ENCODE results near the gene AATK. TPM values are rescaled to one million over a fixed set of nuclear protein-coding genes. Genes with fewer than 3 reads are reported as not detected.

The AATK gene
- total and polyA plus RNA-seq, 9 of the 15 experiments (the other 6 are each of a cell fraction or from before 2014, with no cell fraction given), result 0.11 to 0.55 (median 0.38) TPM; not detected in 5

DNA sequence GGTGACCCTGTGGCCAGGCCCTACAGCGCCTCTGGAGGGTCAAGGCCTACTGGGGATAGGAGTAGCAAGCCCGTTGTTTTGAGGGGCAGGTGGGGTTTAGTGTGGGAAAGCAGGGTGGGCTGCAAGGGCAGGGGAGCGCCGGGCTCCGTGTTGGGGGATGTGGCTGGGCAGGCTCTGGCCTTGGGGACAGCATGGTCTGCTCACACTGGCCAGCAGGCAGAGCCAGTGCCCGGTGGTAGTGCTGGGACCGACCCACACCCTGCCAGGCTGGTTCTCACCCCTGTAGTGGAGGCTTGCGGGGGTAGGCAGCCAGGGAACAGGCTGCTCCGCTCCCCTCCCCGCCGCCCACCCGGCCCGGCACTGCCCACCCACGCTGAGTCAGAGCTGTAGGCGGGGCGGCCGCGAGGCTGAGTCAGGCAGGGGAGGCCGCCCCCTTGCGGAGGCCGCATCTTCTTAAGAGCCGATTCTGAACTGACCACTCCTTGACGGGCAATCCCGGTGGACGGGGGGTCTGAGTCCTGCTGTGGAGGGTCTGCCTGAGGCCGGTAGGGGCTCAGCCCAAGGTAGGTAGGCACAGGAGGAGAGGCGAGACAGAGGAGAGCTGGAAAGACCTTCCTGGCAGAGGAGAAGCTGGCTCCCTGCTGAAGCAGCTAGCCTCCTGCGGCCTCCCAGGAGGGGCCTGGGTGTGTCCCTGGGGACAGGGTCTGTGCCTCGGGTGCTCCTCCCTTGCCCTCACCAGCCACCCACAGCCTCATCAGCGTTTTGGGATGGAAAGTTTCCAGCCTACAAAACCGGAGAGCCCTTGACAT, 68.7 kb downstream of the AATK start (continued):
- TF ChIP-seq, protein P1, sequence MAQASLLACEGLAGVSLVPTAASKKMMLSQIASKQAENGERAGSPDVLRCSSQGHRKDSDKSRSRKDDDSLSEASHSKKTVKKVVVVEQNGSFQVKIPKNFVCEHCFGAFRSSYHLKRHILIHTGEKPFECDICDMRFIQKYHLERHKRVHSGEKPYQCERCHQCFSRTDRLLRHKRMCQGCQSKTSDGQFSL (CRISPR knock-in tag; IDR thresholded peaks at IDR 0.05), result peak; percentile 16; the same call in 1 of the 2 replicates
- TF ChIP-seq, protein P1 (tag; IDR thresholded peaks at IDR 0.05), result no peak
- TF ChIP-seq MEF2D (tag; conservative IDR thresholded peaks at IDR 0.05; ENCODE audit: low read depth) (0 out of 2 replicates have a peak, but pooled peaks have one; percentile 13), ZNF165 (CRISPR knock-in tag; IDR thresholded peaks at IDR 0.05; ENCODE audit: borderline replicate concordance) (no peak), KLF13 (tag; IDR thresholded peaks at IDR 0.05; ENCODE audit: borderline replicate concordance, low read depth) (0 out of 2 replicates have a peak, but pooled peaks have one; percentile 15), ILK (tag; IDR thresholded peaks at IDR 0.05; ENCODE audit: borderline replicate concordance, low read depth) (no peak), HIVEP1 (CRISPR knock-in tag; IDR thresholded peaks at IDR 0.05) (0 out of 2 replicates have a peak, but pooled peaks have one; percentile 48), KDM4B (IDR thresholded peaks at IDR 0.05; ENCODE audit: borderline replicate concordance in 2 of 2, low read depth in 1 of 2) (no peak), PTTG1 (tag; IDR thresholded peaks at IDR 0.05; ENCODE audit: low read depth) (no peak), JUN (IDR thresholded peaks at IDR 0.05; ENCODE audit: borderline replicate concordance, low read depth, low read length) (peak; percentile 72), JUN (CRISPR knock-in tag; IDR thresholded peaks at IDR 0.05; ENCODE audit: borderline replicate concordance) (peak; percentile 71; the same call in 1 of the 2 replicates), MTA3 (IDR thresholded peaks at IDR 0.05; ENCODE audit: borderline replicate concordance) (no peak; the same call in 1 of the 2 replicates)
- TF ChIP-seq, protein P2, sequence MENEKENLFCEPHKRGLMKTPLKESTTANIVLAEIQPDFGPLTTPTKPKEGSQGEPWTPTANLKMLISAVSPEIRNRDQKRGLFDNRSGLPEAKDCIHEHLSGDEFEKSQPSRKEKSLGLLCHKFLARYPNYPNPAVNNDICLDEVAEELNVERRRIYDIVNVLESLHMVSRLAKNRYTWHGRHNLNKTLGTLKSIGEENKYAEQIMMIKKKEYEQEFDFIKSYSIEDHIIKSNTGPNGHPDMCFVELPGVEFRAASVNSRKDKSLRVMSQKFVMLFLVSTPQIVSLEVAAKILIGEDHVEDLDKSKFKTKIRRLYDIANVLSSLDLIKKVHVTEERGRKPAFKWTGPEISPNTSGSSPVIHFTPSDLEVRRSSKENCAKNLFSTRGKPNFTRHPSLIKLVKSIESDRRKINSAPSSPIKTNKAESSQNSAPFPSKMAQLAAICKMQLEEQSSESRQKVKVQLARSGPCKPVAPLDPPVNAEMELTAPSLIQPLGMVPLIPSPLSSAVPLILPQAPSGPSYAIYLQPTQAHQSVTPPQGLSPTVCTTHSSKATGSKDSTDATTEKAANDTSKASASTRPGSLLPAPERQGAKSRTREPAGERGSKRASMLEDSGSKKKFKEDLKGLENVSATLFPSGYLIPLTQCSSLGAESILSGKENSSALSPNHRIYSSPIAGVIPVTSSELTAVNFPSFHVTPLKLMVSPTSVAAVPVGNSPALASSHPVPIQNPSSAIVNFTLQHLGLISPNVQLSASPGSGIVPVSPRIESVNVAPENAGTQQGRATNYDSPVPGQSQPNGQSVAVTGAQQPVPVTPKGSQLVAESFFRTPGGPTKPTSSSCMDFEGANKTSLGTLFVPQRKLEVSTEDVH (IDR thresholded peaks at IDR 0.05; ENCODE audit: low read depth, partially characterized antibody), result no peak
- TF ChIP-seq, protein P3, sequence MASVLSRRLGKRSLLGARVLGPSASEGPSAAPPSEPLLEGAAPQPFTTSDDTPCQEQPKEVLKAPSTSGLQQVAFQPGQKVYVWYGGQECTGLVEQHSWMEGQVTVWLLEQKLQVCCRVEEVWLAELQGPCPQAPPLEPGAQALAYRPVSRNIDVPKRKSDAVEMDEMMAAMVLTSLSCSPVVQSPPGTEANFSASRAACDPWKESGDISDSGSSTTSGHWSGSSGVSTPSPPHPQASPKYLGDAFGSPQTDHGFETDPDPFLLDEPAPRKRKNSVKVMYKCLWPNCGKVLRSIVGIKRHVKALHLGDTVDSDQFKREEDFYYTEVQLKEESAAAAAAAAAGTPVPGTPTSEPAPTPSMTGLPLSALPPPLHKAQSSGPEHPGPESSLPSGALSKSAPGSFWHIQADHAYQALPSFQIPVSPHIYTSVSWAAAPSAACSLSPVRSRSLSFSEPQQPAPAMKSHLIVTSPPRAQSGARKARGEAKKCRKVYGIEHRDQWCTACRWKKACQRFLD (CRISPR knock-in tag; IDR thresholded peaks at IDR 0.05), result peak; percentile 83; the same call in 1 of the 2 replicates
